Vagina (tissue), 2 donors: ENCODE results near the gene ZNF431.

Source experiments
- CTCF ChIP-seq, 3 experiments: fragments of 450-650 bp in 2 of 3; fragments of 200-600 bp in 1 of 3; sonication (generic) in 1 of 3; IDR thresholded peaks; one replicate each; pipeline ENCODE4 v1.5.1; 2017 to 2019; ENCODE audit warnings: antibody characterized with exemption in 3 of 3, mild to moderate bottlenecking in 2 of 3, moderate library complexity in 2 of 3
- POLR2AphosphoS5 ChIP-seq, 2 donors: sonication (generic); formaldehyde crosslinking; IDR thresholded peaks; one replicate each; pipeline ENCODE4 v1.9.0; 2017; ENCODE audit warnings: antibody characterized with exemption in 2 of 2, mild to moderate bottlenecking in 2 of 2, low read depth in 1 of 2; ENCODE audit not compliant: insufficient read depth in 1 of 2

DNA sequence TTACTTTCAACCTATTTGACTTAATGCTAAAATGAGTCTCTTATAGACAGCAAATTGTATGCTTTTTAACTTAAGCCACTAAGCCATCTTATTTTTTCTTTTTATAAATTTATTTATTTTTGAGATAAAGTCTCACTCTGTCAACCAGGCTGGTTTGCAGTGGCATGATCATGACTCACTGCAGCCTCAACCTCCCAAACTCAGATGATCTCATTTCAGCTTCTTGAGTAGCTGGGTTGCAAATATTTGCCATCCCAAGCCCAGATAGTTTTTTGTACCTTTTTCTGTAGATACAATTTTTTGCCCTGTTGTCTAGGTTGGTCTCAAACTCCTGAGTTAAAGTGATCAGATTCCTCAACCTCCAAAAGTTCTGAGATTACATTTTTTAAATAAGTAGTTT is 32.7 kb upstream of the ZNF431 start:
- no peak for TF ChIP-seq CTCF (IDR thresholded peaks at IDR 0.05)
- no peak for TF ChIP-seq POLR2AphosphoS5 (IDR thresholded peaks at IDR 0.05; ENCODE audit: insufficient read depth in 1 of 2, low read depth in 1 of 2)
